Spleen (tissue), 7 donors: Measurements from ENCODE around the gene CDH10.

Experiments used
- CTCF ChIP-seq, 11 experiments: fragments of 200-600 bp in 7 of 11; fragments of 450-650 bp in 4 of 11; sonication (generic) in 4 of 11; IDR thresholded peaks in 8 of 11; conservative IDR thresholded peaks in 3 of 11; 1 replicate in 7 of 11; 2 replicates in 4 of 11; pipeline versions ENCODE4 v1.4.0 to v1.8.0; 2016 to 2021; ENCODE audit warnings: antibody characterized with exemption in 11 of 11, inconsistent platforms in 4 of 11, mild to moderate bottlenecking in 1 of 11
- POLR2A ChIP-seq, 3 donors: fragments of 450-650 bp; IDR thresholded peaks; one replicate each; pipeline ENCODE4 v1.5.1; 2017; ENCODE audit warnings: antibody characterized with exemption in 3 of 3, mild to moderate bottlenecking in 1 of 3
- POLR2AphosphoS5 ChIP-seq, 3 donors: sonication (generic); formaldehyde crosslinking; IDR thresholded peaks; one replicate each; pipeline ENCODE4 v1.5.1; 2017; ENCODE audit warnings: antibody characterized with exemption in 3 of 3
- donor health status: DM: no; HTN: no; CAD: no; lungs with moderate emphysema.
- donor health status: DM: no; HTN: no; CAD: no.
- donor health status: DM: no; HTN: no; CAD: no.

- TF ChIP-seq POLR2A (IDR thresholded peaks at IDR 0.05) = no peak
- no peak for TF ChIP-seq CTCF (IDR thresholded peaks at IDR 0.05 in 8 of 11, conservative IDR thresholded peaks at IDR 0.05 in 3 of 11)
- TF ChIP-seq POLR2AphosphoS5 (IDR thresholded peaks at IDR 0.05) = no peak
These were observed 163.8 kb downstream of the CDH10 start for GRCh38 chr5:24480952-24481351.
